WI38 (cell line): ENCODE results near the gene POLR1G.
"Not testable (repeated sequence)": the region's sequence is repeated elsewhere in the genome, so short reads cannot be mapped to it uniquely, and the experiment has no call there.

Experiments
- H3K4me3 ChIP-seq: 2 replicates; pipeline ENCODE4 v1.5.1; 2011; ENCODE audit warnings: low read depth, mild to moderate bottlenecking, control low read depth, low read length
- TF ChIP-seq, protein P1 (sequence below): IDR thresholded peaks from 2 replicates; pipeline ENCODE4 v1.5.1; 2012; ENCODE audit warnings: low read depth, mild to moderate bottlenecking, control low read depth, low read length

Gene POLR1G

DNA sequence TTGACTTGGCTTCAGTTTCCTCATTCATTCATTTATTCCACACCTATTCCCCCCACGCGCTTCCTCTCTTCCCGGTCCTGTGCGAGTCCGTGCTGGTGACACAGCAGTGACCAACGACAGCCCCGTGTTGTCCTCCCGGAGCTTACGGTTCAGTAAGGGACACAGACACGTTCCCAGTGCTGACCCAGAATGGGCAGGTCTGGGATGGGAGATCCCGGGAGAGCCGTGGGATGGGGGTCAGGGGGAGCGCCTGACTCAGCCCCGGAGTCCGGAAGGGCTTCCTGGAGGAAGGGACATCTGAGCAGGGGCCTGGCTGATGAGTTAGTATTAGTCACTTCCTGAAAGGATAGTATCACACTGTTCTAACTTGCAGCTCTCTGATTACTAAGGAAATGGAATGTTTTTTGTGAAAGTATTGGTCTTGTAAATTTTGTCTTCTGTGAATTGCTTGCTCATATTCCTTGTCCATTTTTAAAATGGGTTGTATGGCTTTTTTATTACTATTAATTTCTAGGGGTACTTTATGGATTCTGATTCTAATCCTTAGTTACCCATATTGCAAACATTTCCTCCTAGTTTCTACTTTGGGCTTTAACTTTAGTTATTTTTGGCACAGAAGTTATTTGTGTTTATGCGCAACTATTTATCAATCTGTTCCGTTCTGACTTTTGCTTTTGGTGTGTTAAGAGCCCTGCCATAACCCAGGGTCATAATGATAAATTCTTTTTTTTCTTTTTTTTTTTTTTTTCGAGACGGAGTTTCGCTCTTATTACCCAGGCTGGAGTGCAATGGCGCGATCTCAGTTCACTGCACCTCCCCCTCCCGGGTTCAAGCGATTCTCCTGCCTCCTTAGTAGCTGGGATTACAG lies 18.0 kb downstream of the POLR1G start:
- H3K4me3 ChIP-seq = peak overlapping the region; percentile 81
- TF ChIP-seq, protein P1, sequence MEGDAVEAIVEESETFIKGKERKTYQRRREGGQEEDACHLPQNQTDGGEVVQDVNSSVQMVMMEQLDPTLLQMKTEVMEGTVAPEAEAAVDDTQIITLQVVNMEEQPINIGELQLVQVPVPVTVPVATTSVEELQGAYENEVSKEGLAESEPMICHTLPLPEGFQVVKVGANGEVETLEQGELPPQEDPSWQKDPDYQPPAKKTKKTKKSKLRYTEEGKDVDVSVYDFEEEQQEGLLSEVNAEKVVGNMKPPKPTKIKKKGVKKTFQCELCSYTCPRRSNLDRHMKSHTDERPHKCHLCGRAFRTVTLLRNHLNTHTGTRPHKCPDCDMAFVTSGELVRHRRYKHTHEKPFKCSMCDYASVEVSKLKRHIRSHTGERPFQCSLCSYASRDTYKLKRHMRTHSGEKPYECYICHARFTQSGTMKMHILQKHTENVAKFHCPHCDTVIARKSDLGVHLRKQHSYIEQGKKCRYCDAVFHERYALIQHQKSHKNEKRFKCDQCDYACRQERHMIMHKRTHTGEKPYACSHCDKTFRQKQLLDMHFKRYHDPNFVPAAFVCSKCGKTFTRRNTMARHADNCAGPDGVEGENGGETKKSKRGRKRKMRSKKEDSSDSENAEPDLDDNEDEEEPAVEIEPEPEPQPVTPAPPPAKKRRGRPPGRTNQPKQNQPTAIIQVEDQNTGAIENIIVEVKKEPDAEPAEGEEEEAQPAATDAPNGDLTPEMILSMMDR = no peak

DNA sequence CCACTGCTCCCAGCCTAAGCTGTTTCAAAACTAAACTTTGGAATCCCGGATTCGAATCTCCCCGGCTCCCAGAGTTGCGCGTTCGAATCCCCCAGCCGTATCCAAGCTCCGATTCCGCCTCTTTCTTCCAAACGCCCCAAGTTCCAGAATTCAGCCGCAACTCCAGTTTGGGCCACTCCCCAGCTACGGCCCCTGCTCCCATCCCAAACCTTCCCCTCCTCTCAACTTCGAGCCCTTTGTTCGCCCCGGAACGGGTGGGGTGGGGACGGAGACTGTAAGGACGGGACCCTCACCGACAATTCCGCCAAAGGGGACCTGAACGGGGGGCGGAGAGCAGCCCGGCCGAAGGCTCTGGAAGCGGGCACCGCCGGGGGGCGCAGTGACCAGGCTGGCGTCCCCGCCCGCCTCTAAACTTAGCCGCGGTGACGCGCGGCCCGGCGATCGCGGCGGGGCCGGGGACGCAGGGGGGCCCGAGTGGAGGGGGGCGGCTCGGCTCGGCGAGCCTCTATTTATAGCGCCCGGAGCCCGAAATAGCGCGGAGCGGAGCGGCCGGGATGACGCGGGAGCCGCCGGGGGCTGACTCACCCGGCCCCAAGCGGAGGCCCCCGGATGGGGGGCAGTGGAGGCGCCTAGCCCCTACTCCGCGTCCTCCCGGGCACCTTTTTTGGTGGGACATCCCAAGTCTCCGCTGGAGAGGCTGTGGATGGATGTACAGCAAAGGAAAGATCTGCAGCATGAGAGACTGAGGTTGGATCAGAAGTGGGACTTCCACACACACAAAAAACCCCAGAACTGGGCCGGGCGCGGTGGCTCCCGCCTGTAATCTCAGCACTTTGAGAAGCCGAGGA lies 22.2 kb downstream of the POLR1G start:
- TF ChIP-seq, protein P1 = peak; percentile 43; the same call in 1 of the 2 replicates

DNA sequence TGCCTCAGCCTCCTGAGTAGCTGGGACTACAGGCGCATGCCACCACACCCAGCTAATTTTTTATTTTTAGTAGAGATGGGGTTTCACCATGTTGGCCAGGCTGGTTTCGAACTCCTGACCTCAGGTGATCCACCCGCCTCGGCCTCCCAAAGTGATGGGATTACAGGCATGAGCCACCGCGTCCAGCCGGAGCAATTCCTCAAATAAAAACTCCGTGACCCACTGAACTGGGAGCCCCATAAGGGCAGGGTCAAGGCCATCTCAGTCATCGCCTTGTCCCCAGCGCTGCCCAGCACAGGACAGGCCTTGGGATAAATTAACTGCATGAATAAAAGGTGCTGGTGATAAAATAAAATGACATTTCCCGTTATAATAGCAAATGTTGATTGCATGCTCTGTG lies 23.5 kb downstream of the POLR1G start:
- H3K4me3 ChIP-seq = not testable (repeated sequence)

More for the DNA sequence above, 22.2 kb downstream of the POLR1G start:
- peak overlapping the region; percentile 59 for H3K4me3 ChIP-seq

DNA sequence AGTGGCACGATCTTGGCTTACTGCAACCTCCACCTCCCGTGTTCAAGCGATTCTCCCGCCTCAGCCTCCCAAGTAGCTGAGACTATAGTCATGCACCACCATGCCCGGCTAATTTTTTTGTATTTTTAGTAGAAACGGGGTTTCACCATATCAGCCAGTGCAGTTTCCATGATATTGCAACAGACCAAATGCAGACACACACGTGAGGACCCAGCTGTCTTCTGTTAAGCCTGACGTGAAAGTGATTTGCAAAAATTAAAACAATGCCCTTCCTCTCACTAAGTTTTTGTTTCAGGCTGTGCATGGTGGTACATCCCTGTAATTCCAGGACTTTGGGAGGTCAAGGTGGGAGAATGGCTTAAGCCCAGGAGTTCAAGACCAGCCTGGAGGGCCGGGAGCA lies 24.6 kb downstream of the POLR1G start:
- not testable (repeated sequence) for H3K4me3 ChIP-seq

DNA sequence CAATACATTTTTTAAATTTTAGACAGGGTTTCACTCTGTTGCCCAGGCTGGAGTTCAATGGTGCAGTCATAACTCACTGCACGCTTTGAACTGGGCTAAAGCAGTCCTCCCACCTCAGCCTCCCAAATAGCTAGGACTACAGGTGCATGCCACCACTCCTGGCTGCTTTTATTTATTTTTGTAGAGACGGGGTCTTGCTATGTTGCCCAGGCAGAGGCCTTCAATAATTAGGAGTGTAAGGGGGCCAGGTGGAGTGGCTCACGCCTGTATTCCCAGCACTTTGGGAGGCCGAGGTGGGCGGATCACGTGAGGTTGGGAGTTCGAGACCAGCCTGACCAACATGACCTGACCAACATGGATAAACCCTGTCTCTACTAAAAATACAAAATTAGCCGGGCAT lies 26.1 kb downstream of the POLR1G start:
- H3K4me3 ChIP-seq = not testable (repeated sequence)

DNA sequence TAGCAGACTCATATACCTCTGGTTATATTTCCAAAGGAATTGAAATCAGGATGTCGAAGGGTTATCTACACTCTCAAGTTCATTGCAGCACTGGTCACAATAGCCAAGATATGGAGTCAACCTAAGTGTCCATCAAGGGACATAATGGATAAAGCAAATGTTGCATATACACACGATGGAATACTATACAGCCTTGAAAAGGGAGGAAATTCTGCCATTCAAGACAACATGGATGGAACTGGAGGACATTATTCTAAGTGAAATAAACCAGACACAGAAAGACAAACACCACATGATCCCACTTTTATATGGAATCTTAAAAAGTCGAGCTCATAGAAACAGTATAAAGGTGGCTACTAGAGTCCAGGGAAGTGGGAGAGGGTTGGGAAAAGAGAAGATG lies 30.9 kb downstream of the POLR1G start:
- H3K4me3 ChIP-seq = no peak overlapping the region
- TF ChIP-seq, protein P1 = no peak

DNA sequence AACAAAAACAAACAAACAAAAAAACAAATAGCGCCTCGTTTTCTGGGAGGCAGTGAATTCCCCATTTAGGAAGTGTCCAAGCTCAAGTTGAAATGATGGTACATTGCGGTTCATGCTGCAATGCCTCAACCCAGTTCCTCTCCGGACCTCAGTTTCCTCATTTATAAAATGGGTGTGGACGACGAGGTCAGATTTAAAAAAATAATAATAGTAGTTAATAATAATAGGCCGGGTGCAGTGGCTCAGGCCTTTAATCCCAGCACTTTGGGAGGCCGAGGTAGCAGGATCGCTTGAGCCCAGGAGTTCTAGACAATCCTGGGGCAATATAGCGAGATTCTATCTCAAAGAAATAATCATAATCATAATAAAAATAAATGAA lies 32.7 kb downstream of the POLR1G start:
- TF ChIP-seq, protein P1 = no peak
- H3K4me3 ChIP-seq = peak overlapping the region; percentile 63

DNA sequence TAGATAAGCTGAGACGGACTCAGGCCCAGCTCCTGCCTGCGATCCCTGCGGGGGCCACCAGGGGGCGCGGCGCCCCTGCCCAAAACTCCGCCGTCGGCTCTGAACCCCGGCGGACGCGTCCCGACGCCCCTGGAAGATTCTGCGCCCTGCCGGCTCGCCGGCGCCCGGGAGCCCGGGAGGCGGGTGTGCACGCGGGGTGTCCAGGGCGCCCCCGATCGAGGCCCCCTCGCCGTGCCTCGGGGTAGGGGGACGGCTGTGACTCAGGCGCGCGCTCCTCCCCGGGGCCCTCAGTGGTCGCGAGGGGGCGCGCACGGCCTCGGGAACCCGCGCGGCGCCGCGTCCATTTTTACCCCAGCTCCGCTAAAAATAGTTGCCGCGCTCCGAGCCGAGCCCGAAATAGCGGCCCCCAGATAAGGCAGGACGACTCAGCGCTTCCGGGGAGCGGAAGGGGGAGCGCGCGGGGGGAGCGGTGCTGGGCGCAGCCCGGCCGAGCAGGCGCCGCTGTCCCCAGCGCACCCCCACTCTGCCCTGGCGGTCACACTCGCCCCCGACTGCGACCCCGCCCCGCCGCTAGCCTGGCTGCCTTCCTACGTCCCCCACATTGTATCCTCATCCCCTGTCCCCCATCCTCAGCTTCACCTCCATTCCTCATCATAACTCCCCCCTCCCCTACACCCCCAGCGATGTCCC lies 33.3 kb downstream of the POLR1G start:
- TF ChIP-seq, protein P1 = peak; percentile 98
- H3K4me3 ChIP-seq = peak overlapping the region; percentile 63
